Aorta (tissue), 5 donors: ENCODE data around the gene SGK1. TPM values are rescaled to one million over a fixed set of nuclear protein-coding genes. Genes with fewer than 3 reads are reported as not detected.

Source experiments
- ATAC-seq: fragments of 200-7000 bp; cut with Tn5 transposase; one replicate; pipeline ENCODE4 v1.9.1; 2022; ENCODE audit warnings: moderate library complexity; ENCODE audit not compliant: low FRiP score
- DNase-seq, 2 donors: peaks; one replicate each; pipeline ENCODE4 v3.0.0-alpha.2; 2020
- H3K27ac ChIP-seq, 2 donors: one replicate each; pipeline ENCODE4 v1.5.1; 2013; ENCODE audit warnings: low read length in 2 of 2, mild to moderate bottlenecking in 2 of 2, moderate library complexity in 2 of 2, control low read depth in 1 of 2, inconsistent platforms in 1 of 2, low read depth in 1 of 2
- H3K27me3 ChIP-seq, 2 donors: one replicate each; pipeline ENCODE4 v1.6.1; 2013; ENCODE audit warnings: control low read depth in 1 of 2, low read length in 1 of 2, mild to moderate bottlenecking in 1 of 2, moderate library complexity in 1 of 2; ENCODE audit not compliant: insufficient read depth in 2 of 2, control insufficient read depth in 1 of 2
- H3K36me3 ChIP-seq, 2 donors: one replicate each; pipeline ENCODE4 v1.6.1; 2013; ENCODE audit warnings: control low read depth in 1 of 2, low read length in 1 of 2, mild to moderate bottlenecking in 1 of 2; ENCODE audit not compliant: insufficient read depth in 2 of 2, control insufficient read depth in 1 of 2
- H3K4me1 ChIP-seq, 2 donors: one replicate each; pipeline ENCODE4 v1.6.1; 2013; ENCODE audit warnings: low read length in 2 of 2, control low read depth in 1 of 2, mild to moderate bottlenecking in 1 of 2, moderate library complexity in 1 of 2; ENCODE audit not compliant: insufficient read depth in 2 of 2, control insufficient read depth in 1 of 2
- H3K4me3 ChIP-seq, 2 donors: one replicate each; pipeline ENCODE4 v1.5.1; 2013; ENCODE audit warnings: low read length in 2 of 2, control low read depth in 1 of 2, mild to moderate bottlenecking in 1 of 2
- H3K9me3 ChIP-seq: one replicate; pipeline ENCODE4 v1.6.1; 2013; ENCODE audit warnings: mild to moderate bottlenecking, low read length; ENCODE audit not compliant: control insufficient read depth
- WGBS, 2 donors: extraction: QIAGEN DNeasy Blood & Tissue Kit; methylation state at CpG; one replicate each; pipeline ENCODE4 v1.1.7; 2013; 5-methylcytosine and 5-hydroxymethylcytosine counted together
- intact Hi-C, 2 donors: fragments of 100-400 bp; cut with DNase I; formaldehyde crosslinking; loops; one replicate each; pipeline versions ENCODE4 v1.14.2 to v1.15.0; 2022
- polyA plus RNA-seq, 2 donors: library from polyadenylated mRNA; stranded (reverse); fragments of 200-250 nt; gene quantifications; one replicate each; pipeline ENCODE4 v1.2.3, GENCODE V29; 2013
- total RNA-seq, 2 donors: library from RNA; stranded (reverse); fragmentation: NEBNext Ultra II Directional; extraction: Animal tissue kit (Norgen Biotek cat#: 25700); gene quantifications; one replicate each; pipeline ENCODE4 v1.2.1, GENCODE V29; 2021
- donor health status: healthy with polysubstance abuse.
- donor health status: Bipolar disorder and iron deficiency.
- donor health status: DM: no; HTN: no; CAD: no.
- donor health status: DM: no; HTN: no; CAD: no.
- donor health status: DM: yes; HTN: yes; CAD: no.

The SGK1 gene
- total and polyA plus RNA-seq, 4 donors = 11.3 to 150 (median 106) TPM

DNA sequence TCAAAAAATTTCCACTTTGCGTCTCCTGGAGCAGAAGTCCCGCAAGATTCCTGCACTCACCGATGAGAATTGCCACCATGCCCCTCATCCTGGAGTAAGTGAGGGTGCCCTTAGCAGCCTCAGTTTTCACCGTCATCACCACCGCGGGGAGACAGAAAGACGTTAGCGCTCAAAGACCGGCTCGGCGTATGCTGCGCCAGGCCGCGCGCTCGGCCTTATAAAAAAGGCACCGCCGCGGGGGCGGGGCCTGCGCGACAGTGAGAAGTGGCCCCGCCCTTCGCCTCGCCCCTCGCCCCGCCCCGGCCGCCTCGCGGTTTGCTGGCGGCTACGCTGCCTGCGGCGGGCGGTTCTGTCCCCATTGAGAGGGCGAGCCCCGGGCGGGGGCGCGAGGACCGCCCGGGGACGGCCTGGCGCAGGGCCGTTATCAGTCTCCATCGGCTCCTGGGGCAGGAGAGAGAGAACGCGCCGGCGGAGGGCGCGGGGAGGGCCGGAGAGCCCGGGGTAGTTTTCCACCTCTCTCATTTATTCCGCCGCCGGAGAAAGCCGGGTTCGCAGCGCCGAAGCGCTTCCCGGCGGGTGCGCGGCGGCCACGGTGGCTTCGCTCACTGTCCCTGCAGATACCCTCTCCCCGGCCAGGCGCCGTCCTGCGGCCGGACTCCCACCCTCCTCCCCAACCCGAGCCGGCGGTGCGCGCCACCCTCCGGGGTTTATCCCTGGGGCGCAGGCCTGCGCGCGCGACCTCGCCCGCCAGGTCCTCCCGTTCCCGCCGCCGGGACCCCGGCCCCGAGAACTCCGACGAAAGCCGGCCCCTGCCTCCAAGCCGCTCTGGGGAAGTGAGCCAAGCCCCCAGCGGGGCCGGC, 143.0 kb downstream of the SGK1 start:
- no peaks in the 10 kb centered on the region for H3K9me3 ChIP-seq
- intact Hi-C loops = loop anchor here (1.0 to 10.0 kb wide), 8 partner anchors 197 to 767 kb away; no protein-coding TSS in a partner anchor
- H3K27me3 ChIP-seq = no peaks in the 10 kb centered on the region
- peaks cover 6% of the 10 kb centered on the region in 2 donors for H3K36me3 ChIP-seq
- no peaks in the 10 kb centered on the region for H3K4me1 ChIP-seq
- peak overlapping the region; percentile 97 to 98 for H3K27ac ChIP-seq
- H3K4me3 ChIP-seq = peak overlapping the region; percentile 62 to 76
- 0 to 1% methylated on average over 79 to 100 of the region's 100 CpGs for WGBS, 2 donors
- ATAC-seq = peak; percentile 93
- peak; percentile 96 to 98 for DNase-seq

DNA sequence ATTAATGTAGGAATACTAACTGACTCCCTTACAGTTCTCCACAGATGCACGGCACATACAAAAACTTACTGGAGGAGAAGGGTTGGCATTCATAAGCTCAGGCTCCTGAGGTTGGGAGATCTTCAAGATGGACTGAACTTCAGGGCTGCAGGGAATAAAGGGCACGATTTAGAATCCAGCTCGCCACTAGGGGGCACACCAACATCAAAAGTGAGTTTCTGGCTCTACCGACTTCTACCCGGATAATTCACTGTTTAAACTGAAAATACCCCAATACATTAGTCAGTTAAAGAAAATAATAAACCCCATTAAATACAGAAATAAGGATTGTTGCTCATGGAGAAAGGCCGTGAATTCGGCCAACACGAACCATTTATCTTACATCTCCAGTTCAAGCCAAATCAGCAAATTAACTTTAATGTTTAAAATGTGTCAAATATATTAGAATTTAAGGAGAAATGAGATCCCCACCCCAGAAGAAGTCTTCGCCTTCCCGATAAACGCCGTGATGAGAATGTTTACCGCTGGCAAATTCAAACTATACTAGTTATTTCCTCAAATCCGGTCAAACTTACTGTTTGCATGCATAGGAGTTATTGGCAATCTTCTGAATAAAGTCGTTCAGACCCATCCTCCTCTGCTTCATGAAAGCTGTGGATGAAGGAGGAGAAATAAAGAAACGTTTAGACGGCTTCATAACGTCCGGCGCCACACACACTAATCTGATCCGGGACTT, 143.8 kb downstream of the SGK1 start:
- Histone ChIP-seq H3K27ac (peak overlapping the region in 1 of 2 donors; percentile 74), H3K4me1 (no peaks in the 10 kb centered on the region), H3K36me3 (peaks cover 6 to 9% of the 10 kb centered on the region in 2 donors), H3K9me3 (no peaks in the 10 kb centered on the region), H3K4me3 (peak overlapping the region; percentile 62 to 76), H3K27me3 (no peaks in the 10 kb centered on the region)
- intact Hi-C loops = loop anchor here (1.0 to 10.0 kb wide), 7 partner anchors 201 to 768 kb away; no protein-coding TSS in a partner anchor
- ATAC-seq (peak; percentile 78), DNase-seq (peak; percentile 89 to 93)
- WGBS, 2 donors = 0% methylated on average over 21 of the region's 21 CpGs

DNA sequence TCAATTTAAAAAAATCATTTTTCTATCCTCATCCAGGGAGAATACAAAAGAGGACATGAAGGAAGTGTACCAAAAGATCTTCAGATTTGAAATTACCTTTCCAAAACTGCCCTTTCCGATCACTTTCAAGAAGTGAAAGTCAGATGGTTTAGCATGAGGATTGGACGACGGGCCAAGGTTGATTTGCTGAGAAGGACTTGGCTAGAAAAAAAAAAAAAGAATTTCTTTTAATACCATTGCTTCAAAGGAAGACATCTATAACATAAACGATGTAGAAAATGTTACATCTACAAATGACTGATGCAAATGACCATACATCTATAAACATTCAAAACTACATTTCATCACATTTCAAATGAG, 144.6 kb downstream of the SGK1 start:
- no peaks in the 10 kb centered on the region for H3K9me3 ChIP-seq
- intact Hi-C loops = loop anchor here in 1 of 2 donors (5.0 to 10.0 kb wide), 3 partner anchors 201 to 769 kb away; no protein-coding TSS in a partner anchor
- H3K4me3 ChIP-seq = no peak overlapping the region
- H3K36me3 ChIP-seq = peaks cover 6 to 9% of the 10 kb centered on the region in 2 donors
- no peaks in the 10 kb centered on the region for H3K4me1 ChIP-seq
- H3K27me3 ChIP-seq = no peaks in the 10 kb centered on the region
- DNase-seq (no peak), ATAC-seq (no peak)
- H3K27ac ChIP-seq = no peak overlapping the region
- 71 to 75% methylated on average over 4 of the region's 4 CpGs for WGBS, 2 donors

DNA sequence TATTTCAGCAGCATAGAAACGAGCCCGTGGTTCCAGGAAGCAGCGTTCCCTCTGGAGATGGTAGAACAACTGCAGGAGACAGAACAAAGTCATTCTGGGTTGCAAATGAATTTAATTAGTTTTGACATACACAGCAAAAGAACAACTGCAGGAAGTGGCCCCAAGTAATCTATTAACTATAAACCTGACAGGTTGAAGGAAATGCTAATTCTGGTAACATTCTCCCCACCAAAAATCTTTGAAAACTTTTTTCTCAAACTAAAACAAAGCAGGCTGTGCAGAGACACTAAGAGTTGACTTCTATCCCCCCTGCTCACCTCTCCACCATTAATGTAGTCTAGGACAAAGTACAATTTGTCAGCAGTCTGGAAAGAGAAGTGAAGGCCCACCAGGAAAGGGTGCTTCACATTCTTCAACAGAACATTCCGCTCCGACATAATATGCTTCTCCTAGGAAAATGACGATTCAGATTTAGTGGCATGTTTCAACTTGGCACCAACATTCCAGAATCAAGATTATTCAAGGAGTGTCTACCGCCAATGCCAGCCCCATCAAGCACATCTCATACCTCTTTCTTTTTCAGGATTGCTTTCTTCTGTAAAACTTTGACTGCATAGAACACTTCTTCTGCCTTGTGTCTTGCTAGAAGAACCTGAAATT, 145.1 kb downstream of the SGK1 start:
- peaks cover 6 to 11% of the 10 kb centered on the region in 2 donors for H3K36me3 ChIP-seq

DNA sequence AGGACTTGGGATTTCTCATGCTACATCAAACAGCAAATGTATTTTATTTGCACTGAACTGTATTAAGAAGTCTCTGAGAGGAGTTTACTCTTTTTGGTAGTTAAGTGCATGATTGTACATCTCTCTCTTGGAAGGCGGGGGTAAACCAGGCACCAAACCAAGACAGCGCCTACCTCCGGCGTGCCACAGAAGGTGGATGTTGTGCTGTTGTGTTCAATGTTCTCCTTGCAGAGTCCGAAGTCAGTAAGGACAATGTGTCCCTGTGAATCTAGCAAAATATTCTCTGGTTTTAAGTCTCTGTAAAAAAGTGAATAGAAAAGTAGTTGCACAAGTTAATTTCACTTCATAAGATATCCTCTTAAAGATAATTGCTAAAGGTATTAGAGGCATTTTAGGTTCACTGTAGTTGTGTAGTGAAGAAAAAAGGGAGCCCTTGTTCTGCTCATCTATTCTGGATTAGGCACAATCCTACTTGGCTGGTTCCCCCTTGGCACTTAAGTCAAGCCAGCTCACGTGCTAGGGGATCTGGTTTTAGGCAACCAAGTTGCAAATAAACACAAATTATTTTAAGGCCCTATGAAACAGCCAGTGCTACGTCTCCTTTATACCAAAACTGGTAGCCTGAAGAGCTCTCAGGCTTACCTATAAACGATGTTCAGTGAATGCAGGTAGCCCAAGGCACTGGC, 145.7 kb downstream of the SGK1 start:
- no peak for DNase-seq
- H3K9me3 ChIP-seq = no peaks in the 10 kb centered on the region
- intact Hi-C loops = loop anchor here in 1 of 2 donors (5.0 to 10.0 kb wide), 3 partner anchors 203 to 770 kb away; no protein-coding TSS in a partner anchor
- H3K4me3 ChIP-seq = no peak overlapping the region
- WGBS, 2 donors = 78% methylated on average over 8 of the region's 8 CpGs
- peaks cover 6 to 11% of the 10 kb centered on the region in 2 donors for H3K36me3 ChIP-seq
- no peak overlapping the region for H3K27ac ChIP-seq
- ATAC-seq = no peak
- no peaks in the 10 kb centered on the region for H3K27me3 ChIP-seq
- H3K4me1 ChIP-seq = no peaks in the 10 kb centered on the region

More for the DNA sequence above, 145.1 kb downstream of the SGK1 start:
- H3K9me3 ChIP-seq = no peaks in the 10 kb centered on the region
- no peak overlapping the region for H3K27ac ChIP-seq
- DNase-seq = no peak
- H3K4me1 ChIP-seq = no peaks in the 10 kb centered on the region
- H3K4me3 ChIP-seq = no peak overlapping the region
- intact Hi-C loops = loop anchor here in 1 of 2 donors (5.0 to 10.0 kb wide), 3 partner anchors 202 to 769 kb away; no protein-coding TSS in a partner anchor
- no peaks in the 10 kb centered on the region for H3K27me3 ChIP-seq
- ATAC-seq = no peak
- WGBS, 2 donors = 69 to 73% methylated on average over 7 of the region's 7 CpGs

DNA sequence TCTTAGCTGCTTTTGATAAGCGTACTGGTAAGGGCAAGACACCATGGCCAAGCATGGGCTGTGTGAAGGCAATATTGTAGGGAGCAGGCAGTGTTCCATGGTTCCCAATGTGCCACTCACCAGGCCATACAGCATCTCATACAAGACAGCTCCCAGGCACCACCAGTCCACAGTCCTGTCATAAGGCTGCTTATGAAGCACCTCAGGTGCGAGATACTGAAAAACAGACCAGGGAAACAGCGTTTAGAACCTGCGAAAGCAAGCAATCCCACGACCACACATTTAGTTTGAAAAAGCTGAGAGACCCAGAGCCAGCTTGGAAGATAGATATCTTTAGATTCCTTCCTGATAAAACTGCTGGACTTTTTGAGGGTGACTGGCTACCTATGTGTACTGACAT, 146.4 kb downstream of the SGK1 start:
- peaks cover 6 to 11% of the 10 kb centered on the region in 2 donors for H3K36me3 ChIP-seq
- H3K27ac ChIP-seq = no peak overlapping the region
- 93% methylated on average over 5 of the region's 5 CpGs for WGBS, 2 donors
- H3K27me3 ChIP-seq = no peaks in the 10 kb centered on the region
- no peak overlapping the region for H3K4me3 ChIP-seq
- no peak for ATAC-seq
- no peaks in the 10 kb centered on the region for H3K9me3 ChIP-seq
- no peak for DNase-seq
- H3K4me1 ChIP-seq = no peaks in the 10 kb centered on the region
- intact Hi-C loops = loop anchor here in 1 of 2 donors (5.0 to 10.0 kb wide), 3 partner anchors 203 to 771 kb away; no protein-coding TSS in a partner anchor

DNA sequence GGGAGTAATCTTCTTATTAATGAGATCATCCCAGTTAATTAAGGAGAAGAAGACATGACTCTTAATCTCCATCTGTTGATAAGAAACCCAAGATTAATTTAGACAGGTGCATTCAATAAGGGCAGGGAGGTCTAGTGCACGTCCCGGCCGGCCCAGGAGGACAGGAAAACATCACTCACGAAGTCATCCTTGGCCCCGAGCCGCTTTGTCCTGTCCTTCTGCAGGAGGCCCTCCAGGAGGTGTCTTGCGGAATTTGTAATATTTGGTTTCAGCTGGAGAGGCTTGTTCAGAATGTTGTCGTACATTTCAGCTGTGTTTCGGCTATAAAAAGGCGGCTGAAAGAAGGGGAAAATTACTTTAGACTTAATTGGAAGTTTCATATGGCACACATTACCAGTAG, 147.1 kb downstream of the SGK1 start:
- peaks cover 6 to 11% of the 10 kb centered on the region in 2 donors for H3K36me3 ChIP-seq
- no peak overlapping the region for H3K27ac ChIP-seq
- DNase-seq (no peak), ATAC-seq (no peak)
- intact Hi-C loops = loop anchor here in 1 of 2 donors (5.0 to 10.0 kb wide), 3 partner anchors 204 to 771 kb away; no protein-coding TSS in a partner anchor
- H3K4me1 ChIP-seq = no peaks in the 10 kb centered on the region
- no peaks in the 10 kb centered on the region for H3K9me3 ChIP-seq
- H3K27me3 ChIP-seq = no peaks in the 10 kb centered on the region
- 91% methylated on average over 10 of the region's 10 CpGs for WGBS, 2 donors
- H3K4me3 ChIP-seq = no peak overlapping the region
